Activated B cell treated with CpG ODN at 0.5 μM for 24 hours (primary cell): ENCODE results near the gene GANAB. TPM values are rescaled to one million over a fixed set of nuclear protein-coding genes. Genes with fewer than 3 reads are reported as not detected.

Source experiments
- ATAC-seq: fragments of 200-7000 bp; cut with Tn5 transposase; one replicate; pipeline ENCODE4 v1.10.0; 2021; ENCODE audit warnings: low read depth, mild to moderate bottlenecking, moderate library complexity
- CTCF ChIA-PET: fragments of 350-600 bp; sonication (Branson Sonifier 250); formaldehyde crosslinking; loops from one replicate; lab custom pipeline; 2021; ENCODE audit warnings: antibody characterized with exemption; lab: Charles Lee
- POLR2A ChIA-PET: fragments of 350-600 bp; sonication (Branson Sonifier 250); formaldehyde crosslinking; loops from one replicate; lab custom pipeline; 2021; ENCODE audit warnings: antibody characterized with exemption; lab: Charles Lee
- DNase-seq: peaks from one replicate; pipeline ENCODE4 v3.0.0; 2022
- H3K27ac Mint-ChIP-seq: one replicate; pipeline ENCODE4 v1.8.0; 2020; ENCODE audit warnings: mixed read lengths
- H3K27me3 Mint-ChIP-seq: one replicate; pipeline ENCODE4 v1.8.0; 2021; ENCODE audit warnings: mixed read lengths
- H3K36me3 Mint-ChIP-seq: one replicate; pipeline ENCODE4 v1.8.0; 2021; ENCODE audit warnings: low read depth, mixed read lengths
- H3K4me1 Mint-ChIP-seq: one replicate; pipeline ENCODE4 v1.8.0; 2021; ENCODE audit warnings: mixed read lengths
- H3K4me3 Mint-ChIP-seq: one replicate; pipeline ENCODE4 v1.8.0; 2020; ENCODE audit warnings: mild to moderate bottlenecking, mixed read lengths
- H3K9me3 Mint-ChIP-seq: one replicate; pipeline ENCODE4 v1.8.0; 2020; ENCODE audit warnings: mixed read lengths
- intact Hi-C: fragments of 100-400 bp; cut with micrococcal nuclease; formaldehyde crosslinking; loops from one replicate; pipeline ENCODE4 v1.15.1; 2024
- total RNA-seq: library from RNA; stranded (reverse); gene quantifications from 2 replicates; pipeline ENCODE4 v1.2.3, GENCODE V29; 2022
- TF ChIP-seq, protein P1 (sequence below): fragments of 200-600 bp; IDR thresholded peaks from one replicate; pipeline ENCODE4 v1.8.0; 2022; ENCODE audit warnings: antibody characterized with exemption, mild to moderate bottlenecking

Gene GANAB
- total RNA-seq, 1 donor from 2014 or later = 187 TPM

DNA sequence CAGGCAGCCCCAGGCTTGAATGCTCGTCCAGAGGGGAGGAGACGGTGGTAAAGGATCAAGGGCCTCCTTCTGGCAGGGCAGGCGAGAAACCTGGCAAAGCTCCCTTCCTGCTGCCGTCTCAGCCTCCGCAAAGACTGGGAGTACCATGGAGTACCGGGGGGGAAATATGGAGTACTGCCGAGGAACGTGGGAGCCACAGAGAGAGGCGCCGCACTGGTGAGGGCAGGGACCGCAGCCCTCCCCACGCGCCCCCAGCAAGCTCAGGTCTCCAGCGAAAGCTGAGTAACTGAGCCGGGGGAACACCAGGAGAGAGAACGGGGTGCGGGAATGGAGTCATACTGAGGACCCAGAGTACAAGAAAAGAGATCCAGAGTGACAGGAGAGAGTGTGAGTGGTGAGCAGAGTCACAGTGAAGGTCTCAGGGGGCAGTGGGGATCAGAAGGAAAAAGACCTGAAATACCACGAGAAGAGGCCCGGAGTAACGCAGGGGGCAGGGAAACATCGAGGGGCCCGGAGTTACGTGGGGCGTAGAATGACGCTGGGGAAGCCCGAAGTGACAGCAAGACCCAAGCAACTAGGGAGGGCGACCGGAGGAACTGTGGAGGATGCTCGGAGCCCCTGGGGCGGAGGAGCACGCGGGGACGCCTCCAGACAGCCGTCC is 34.6 kb downstream of the GANAB start:
- TF ChIP-seq, protein P1, sequence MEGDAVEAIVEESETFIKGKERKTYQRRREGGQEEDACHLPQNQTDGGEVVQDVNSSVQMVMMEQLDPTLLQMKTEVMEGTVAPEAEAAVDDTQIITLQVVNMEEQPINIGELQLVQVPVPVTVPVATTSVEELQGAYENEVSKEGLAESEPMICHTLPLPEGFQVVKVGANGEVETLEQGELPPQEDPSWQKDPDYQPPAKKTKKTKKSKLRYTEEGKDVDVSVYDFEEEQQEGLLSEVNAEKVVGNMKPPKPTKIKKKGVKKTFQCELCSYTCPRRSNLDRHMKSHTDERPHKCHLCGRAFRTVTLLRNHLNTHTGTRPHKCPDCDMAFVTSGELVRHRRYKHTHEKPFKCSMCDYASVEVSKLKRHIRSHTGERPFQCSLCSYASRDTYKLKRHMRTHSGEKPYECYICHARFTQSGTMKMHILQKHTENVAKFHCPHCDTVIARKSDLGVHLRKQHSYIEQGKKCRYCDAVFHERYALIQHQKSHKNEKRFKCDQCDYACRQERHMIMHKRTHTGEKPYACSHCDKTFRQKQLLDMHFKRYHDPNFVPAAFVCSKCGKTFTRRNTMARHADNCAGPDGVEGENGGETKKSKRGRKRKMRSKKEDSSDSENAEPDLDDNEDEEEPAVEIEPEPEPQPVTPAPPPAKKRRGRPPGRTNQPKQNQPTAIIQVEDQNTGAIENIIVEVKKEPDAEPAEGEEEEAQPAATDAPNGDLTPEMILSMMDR = no peak
- CTCF ChIA-PET = interaction anchor here (1.1 to 2.2 kb wide), 5 partner anchors 10 to 187 kb away, joined by 4 to 20 read pairs (median 6); partner anchors contain the start of genes B3GAT3, C11orf98, CSKMT and MTA2
- Mint-ChIP-seq H3K36me3 (peaks cover 51% of the 10 kb centered on the region), H3K9me3 (no peaks in the 10 kb centered on the region), H3K4me3 (peak overlapping the region; percentile 93), H3K4me1 (peaks cover 31% of the 10 kb centered on the region), H3K27me3 (no peaks in the 10 kb centered on the region), H3K27ac (peak overlapping the region; percentile 95)
- intact Hi-C loops = loop anchor here (1.0 to 5.0 kb wide), 10 partner anchors 10 to 230 kb away; partner anchors contain the start of genes C11orf98, CSKMT, GANAB and INTS5
- POLR2A ChIA-PET = interaction anchor here (0.5 to 5.8 kb wide), 18 partner anchors 9 to 230 kb away, joined by 3 to 63 read pairs (median 8); partner anchors contain the start of genes AHNAK, B3GAT3, C11orf98 and CSKMT
- no peak for DNase-seq
- peak; percentile 29 for ATAC-seq

DNA sequence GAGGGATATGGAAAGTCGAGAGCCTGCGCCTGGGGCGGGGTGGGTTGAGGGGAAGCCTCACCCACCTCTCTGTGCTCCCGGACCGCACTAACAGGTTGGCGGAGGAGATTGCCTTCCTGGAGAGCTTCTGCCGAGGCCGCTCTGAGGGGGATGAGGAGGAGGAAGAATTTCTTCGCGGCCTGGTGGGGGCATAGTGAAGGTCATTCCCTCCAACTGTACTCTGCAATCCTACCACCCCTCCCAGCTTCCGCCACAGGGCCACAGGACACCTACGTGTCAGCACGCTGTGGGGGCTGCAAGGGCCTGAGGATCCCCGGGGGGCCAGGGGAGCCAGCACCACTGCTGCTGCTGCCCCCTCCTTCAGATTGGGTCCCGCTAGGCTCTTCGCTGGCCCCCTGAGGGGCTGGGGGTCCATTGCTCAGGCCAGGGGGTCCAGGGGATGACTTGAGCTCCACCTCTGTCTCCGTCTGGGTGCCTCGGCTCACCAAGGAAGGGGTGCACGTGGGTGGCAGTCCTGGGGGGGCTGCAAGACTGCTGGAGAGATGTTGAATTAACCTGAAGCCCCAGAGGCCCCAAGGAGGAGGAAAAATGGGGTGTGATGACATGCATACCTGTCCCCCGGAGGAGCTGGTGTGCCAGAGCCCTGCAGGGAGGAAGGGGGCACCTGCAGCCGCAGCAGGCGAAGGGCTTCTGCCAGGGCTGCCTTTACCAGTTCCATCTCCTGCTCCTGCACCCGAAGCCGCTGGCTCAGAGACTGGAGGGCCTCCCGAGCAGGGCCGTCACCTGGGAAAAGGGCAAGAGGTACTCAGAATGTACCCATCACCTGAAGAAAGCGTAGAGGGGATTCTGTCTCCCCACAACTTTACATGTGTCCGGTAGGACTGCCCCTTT is 35.4 kb downstream of the GANAB start:
- ChIA-PET CTCF (interaction anchor here (0.6 to 2.2 kb wide), 6 partner anchors 10 to 814 kb away, joined by 3 to 20 read pairs (median 6); partner anchors contain the start of genes B3GAT3, C11orf98, CSKMT and MTA2), POLR2A (interaction anchor here (0.5 to 5.8 kb wide), 20 partner anchors 8 to 230 kb away, joined by 3 to 63 read pairs (median 8); partner anchors contain the start of genes AHNAK, B3GAT3, C11orf98 and CSKMT)
- Mint-ChIP-seq H3K9me3 (no peaks in the 10 kb centered on the region), H3K4me1 (peaks cover 31% of the 10 kb centered on the region), H3K4me3 (peak overlapping the region; percentile 93), H3K36me3 (peaks cover 49% of the 10 kb centered on the region), H3K27ac (peak overlapping the region; percentile 95), H3K27me3 (no peaks in the 10 kb centered on the region)
- intact Hi-C loops = loop anchor here (5.0 kb wide), 1 partner anchor 231 kb away; no protein-coding TSS in a partner anchor
- ATAC-seq (no peak), DNase-seq (no peak)
- TF ChIP-seq, protein P1 = no peak

DNA sequence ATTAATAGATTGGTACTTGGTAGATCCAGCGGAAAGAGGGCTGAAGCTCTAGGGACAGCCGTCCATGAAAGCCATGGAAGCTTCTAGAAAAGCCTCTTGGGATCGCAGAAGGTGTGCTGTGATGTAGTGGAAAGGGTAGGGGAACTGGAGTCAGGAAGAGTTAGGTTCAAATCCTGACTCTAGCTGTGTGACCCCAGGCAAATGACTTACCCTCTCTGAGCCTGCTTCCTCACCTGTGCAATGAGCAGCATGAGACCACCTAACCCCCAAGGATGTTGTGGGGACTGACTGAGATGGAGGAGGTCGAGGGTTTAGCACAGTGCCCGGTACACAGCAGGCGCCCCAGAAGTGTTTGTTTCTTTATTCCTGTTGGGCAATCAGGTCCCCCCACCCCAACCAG is 36.0 kb downstream of the GANAB start:
- Mint-ChIP-seq H3K27ac (peak overlapping the region; percentile 46), H3K36me3 (peaks cover 54% of the 10 kb centered on the region), H3K27me3 (no peaks in the 10 kb centered on the region), H3K4me1 (peaks cover 31% of the 10 kb centered on the region), H3K4me3 (peak overlapping the region; percentile 93), H3K9me3 (no peaks in the 10 kb centered on the region)
- CTCF ChIA-PET = interaction anchor here (2.2 kb wide), 1 partner anchor 186 kb away, joined by 6 read pairs; no protein-coding TSS in a partner anchor
- no peak for ATAC-seq
- TF ChIP-seq, protein P1 = no peak
- DNase-seq = no peak
- POLR2A ChIA-PET = interaction anchor here (0.5 to 5.8 kb wide), 11 partner anchors 7 to 208 kb away, joined by 3 to 63 read pairs (median 5); partner anchors contain the start of genes B3GAT3, C11orf98, CSKMT and EEF1G
- intact Hi-C loops = loop anchor here (5.0 kb wide), 1 partner anchor 232 kb away; no protein-coding TSS in a partner anchor

DNA sequence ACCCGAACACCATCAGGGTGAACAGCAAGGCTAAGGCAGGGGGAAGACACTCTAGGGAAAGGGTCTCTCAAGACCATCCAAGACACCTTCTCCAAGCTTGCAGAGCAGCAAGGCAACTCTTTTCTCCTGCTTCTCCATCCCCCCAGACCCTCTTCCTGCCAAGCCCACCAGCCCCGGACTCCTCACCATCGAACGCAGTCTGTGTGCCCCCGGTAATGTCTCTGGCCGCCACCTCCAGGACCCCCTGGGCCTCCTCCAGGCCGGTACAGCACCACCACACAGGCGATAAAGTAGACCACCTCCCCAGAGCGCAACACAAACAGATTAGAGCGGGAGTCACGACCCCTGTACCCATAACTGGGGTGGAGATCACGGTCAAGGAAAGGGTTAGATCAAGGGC is 37.6 kb downstream of the GANAB start:
- H3K27me3 Mint-ChIP-seq = no peaks in the 10 kb centered on the region
- H3K4me3 Mint-ChIP-seq = no peak overlapping the region
- DNase-seq (no peak), ATAC-seq (no peak)
- H3K27ac Mint-ChIP-seq = no peak overlapping the region
- POLR2A ChIA-PET = interaction anchor here (0.9 to 5.5 kb wide), 5 partner anchors 9 to 44 kb away, joined by 3 to 63 read pairs (median 5); partner anchors contain the start of genes B3GAT3, INTS5 and TUT1
- TF ChIP-seq, protein P1 = no peak
- H3K36me3 Mint-ChIP-seq = peaks cover 55% of the 10 kb centered on the region
- CTCF ChIA-PET = interaction anchor here (1.1 to 1.3 kb wide), 2 partner anchors 17 to 184 kb away, joined by 3 to 4 read pairs; partner anchors contain the start of gene TUT1
- peaks cover 31% of the 10 kb centered on the region for H3K4me1 Mint-ChIP-seq
- no peaks in the 10 kb centered on the region for H3K9me3 Mint-ChIP-seq
- intact Hi-C loops = no loop called here
